VCaP (cell line): ENCODE measurements around the gene NSDHL.
"Not testable (repeated sequence)": the region's sequence is repeated elsewhere in the genome, so short reads cannot be mapped to it uniquely, and the experiment has no call there.

Experiments
- H3K27ac ChIP-seq: fragments of 450-650 bp; 2 replicates; pipeline ENCODE4 v1.5.1; 2017
- TF ChIP-seq, protein P1 (sequence below): fragments of 450-650 bp; conservative IDR thresholded peaks from 2 replicates; pipeline ENCODE4 v1.5.1; 2017; ENCODE audit warnings: mild to moderate bottlenecking, moderate library complexity

NSDHL gene

DNA sequence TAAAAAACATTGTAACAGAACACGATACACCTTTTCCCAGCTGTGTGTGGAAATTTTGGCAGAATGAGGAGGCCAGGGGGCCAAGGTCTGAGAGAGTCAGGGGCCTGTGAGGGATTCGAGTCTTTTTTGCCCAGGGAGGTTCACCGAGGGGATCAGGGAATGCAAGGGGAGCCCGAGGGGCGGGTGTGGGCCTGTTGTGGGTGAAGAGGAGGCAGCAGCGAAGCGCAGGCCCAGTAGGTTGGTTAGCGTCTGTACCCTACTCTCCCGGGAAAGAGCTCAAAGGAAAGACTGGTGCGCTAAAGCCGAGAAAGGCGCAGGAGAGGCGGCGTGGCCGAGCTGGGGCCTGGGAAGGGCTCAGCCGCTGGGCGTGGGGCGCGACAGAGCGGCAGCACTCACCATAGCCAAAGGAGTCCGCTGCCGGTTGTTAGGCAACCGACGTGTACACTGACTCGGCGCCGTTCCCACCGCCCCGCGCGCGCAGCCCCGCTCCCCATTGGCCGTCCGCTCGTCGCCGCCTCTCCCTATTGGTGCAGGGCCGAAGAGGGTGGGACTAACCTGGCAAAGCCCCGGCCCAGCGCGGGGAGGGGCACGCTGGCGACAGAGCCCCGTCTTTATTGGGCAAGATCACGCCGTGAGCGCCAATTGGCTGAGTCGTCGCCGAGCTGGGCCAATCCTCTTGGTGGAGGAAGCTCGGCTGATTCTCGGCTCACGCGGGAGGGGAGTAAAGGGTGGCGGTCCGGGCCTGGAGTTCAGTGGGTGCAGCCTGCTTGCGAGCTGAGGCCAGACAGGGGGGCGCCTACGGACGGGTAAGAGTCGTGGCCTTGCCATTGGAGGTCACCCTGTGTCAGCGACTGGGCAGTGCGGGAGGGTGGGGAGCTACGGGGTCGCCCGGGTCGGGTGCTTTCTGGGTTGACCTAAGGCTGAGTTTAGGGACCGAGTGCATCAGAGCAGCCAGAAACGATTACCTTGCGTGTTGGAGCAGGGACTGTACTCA, at the start of gene NSDHL, which contains the start of gene CETN2:
Gene NSDHL, plus strand, starts transcription at position 752 of the 994 bp plus-strand sequence. CDS start 15,262 bp downstream, outside the sequence.
Gene CETN2, minus strand, starts transcription at position 446 of the 994 bp plus-strand sequence. Its CDS starts 47 bp downstream, at position 399.
- TF ChIP-seq, protein P1, sequence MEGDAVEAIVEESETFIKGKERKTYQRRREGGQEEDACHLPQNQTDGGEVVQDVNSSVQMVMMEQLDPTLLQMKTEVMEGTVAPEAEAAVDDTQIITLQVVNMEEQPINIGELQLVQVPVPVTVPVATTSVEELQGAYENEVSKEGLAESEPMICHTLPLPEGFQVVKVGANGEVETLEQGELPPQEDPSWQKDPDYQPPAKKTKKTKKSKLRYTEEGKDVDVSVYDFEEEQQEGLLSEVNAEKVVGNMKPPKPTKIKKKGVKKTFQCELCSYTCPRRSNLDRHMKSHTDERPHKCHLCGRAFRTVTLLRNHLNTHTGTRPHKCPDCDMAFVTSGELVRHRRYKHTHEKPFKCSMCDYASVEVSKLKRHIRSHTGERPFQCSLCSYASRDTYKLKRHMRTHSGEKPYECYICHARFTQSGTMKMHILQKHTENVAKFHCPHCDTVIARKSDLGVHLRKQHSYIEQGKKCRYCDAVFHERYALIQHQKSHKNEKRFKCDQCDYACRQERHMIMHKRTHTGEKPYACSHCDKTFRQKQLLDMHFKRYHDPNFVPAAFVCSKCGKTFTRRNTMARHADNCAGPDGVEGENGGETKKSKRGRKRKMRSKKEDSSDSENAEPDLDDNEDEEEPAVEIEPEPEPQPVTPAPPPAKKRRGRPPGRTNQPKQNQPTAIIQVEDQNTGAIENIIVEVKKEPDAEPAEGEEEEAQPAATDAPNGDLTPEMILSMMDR = no peak
- H3K27ac ChIP-seq = peak within 1 kb of the TSS; percentile 59; the same call in 1 of the 2 replicates

DNA sequence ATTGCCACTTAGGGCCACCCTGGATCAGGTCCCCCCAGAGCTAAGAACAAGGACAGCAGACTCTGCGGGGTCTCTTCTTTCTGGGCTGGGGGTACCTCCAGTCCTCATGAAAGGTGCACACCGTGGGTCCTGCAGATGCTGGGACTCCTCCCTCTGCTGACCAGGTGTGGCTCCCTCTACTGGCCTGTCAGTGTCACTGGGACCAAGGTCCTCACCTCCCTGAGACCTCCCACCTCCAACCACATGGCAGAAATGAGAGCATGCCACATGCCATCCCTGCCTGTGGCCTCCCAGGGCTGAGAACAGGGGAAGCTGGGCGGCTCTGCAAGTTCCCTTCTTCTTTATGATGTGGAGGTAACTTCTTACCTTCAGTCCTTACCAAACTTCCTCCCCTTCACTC, 43.8 kb upstream of the NSDHL start:
- H3K27ac ChIP-seq = not testable (repeated sequence)

DNA sequence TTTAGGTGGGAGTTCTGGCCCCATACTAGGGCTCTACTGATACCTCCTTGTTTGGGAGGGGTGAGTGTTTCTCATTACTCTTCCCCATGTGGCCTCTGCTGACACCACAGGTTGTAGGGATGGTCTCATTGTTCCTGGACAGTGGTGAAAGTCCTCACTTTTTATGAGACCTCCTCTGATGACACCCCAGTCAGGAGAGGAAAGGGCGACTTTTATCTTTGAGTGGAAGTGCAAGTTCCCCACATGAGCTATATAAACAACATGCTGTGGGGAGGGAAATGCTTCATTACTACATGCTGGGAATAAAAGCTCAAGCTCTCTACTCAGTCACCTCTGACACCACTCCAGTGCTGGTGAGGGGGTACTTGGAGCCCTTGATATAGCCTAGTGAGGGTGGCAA, 31.9 kb upstream of the NSDHL start:
- no peak overlapping the region for H3K27ac ChIP-seq
- TF ChIP-seq, protein P1 = no peak

DNA sequence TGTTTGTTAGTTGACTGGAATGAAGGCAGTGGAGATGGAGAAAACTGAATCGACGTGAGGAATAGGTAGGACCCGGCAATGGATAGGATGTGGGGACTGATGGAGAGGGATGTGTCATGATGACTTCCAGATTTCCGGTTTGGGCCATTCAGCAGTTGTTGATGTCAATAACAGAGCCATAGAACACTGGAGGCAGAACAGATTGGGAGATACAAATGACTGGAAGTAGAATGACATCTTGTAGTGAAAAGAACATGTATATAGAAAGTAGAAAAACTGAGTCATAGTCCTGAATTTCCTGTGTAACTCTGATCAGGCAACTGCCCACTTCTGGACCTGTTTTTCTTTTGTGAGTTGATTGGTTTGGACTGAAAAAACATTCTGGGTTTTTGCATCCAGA, 24.8 kb upstream of the NSDHL start:
- TF ChIP-seq, protein P1 = no peak
- H3K27ac ChIP-seq = no peak overlapping the region

DNA sequence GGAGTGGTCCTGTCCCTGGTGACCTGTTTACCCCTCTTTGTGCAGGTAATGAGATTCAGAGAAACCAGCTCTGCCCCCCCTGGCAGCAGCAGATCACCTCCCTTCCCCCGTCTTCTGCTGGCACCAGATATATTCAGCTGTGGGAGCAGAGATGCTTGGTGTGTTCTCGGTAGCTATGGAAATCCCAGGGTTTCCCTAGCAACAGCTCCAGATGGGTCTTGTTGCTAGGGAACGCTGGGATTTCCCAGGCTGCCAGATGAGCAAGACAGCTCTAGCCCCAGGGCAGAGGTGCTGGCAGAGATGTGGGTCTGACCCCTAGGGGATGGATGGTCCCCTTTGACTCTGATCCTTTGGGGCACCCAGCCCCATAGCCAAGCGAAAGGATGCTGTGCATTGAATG, 20.5 kb upstream of the NSDHL start:
- TF ChIP-seq, protein P1 = no peak
- H3K27ac ChIP-seq = no peak overlapping the region

DNA sequence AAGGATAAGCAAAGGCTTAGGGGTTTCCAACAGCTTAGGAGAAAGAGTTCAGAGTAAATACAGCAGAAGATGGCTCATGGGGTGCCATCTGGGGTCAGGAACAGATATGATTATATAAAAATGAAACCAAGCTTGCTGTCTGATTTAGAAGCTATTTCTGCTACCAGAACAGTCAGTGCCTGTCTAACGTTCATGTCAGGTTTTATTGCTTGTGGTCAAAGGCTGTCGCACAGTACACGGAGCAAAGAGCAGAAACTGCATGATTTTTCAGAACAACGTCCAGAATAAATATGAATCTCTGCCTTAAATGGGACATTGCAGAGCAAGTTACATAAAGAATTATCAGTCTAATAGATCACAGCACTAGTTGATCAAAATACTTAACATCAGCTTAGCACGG, 17.7 kb upstream of the NSDHL start:
- TF ChIP-seq, protein P1 = no peak
- H3K27ac ChIP-seq = no peak overlapping the region

DNA sequence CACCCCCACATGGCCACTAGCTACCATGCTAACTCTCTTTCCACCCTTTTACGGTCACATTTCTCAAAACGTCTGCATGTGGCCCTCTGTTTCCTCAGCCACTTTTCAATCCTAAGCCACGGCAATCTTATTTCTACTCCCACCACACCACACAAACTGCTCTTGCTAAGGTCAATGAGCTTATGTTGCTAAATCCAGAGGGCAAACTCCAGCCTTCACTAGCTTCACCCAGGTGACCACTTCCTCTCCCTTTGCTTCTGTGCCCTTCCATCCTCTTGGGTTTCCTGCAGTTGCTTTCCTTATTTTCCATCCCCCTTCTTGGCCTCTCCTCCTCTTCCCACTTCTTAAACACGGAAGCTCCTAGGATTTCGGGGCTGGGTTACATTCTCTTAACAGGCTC, 16.8 kb upstream of the NSDHL start:
- no peak overlapping the region for H3K27ac ChIP-seq
- TF ChIP-seq, protein P1 = no peak
